Right renal pelvis (tissue), 4 donors: ENCODE results near the gene LRRC18. TPM values are rescaled to one million over a fixed set of nuclear protein-coding genes. Genes with fewer than 3 reads are reported as not detected.

Experiments used
- DNase-seq, 4 donors: peaks; one replicate each; pipeline ENCODE4 v3.0.0-alpha.2; 2013; ENCODE audit warnings: low read depth in 4 of 4, low spot score in 3 of 4, missing footprints in 1 of 4
- polyA plus RNA-seq, 4 donors: library from polyadenylated mRNA; unstranded; fragments of 120-200 nt; gene quantifications; one replicate each; pipeline ENCODE4 v1.2.1, GENCODE V29; 2013; ENCODE audit not compliant: insufficient read length in 4 of 4

Gene LRRC18
- polyA plus RNA-seq, 4 donors, result 0.10 to 0.18 (median 0.13) TPM; not detected in 1

GRCh38 chr10:48923748-48924147, 15.9 kb downstream of the LRRC18 start:
- no peak for DNase-seq

- no peak for DNase-seq
These were observed 26.0 kb downstream of the LRRC18 start for GRCh38 chr10:48913674-48914073.

GRCh38 chr10:48910548-48910947, 29.1 kb downstream of the LRRC18 start:
- DNase-seq, result no peak

- no peak for DNase-seq
These were observed 31.9 kb downstream of the LRRC18 start for GRCh38 chr10:48907730-48908129.

- DNase-seq, result no peak
These were observed 32.8 kb downstream of the LRRC18 start for GRCh38 chr10:48906841-48907240.

- no peak for DNase-seq
These were observed 34.3 kb downstream of the LRRC18 start for GRCh38 chr10:48905311-48905710.

GRCh38 chr10:48904861-48905260, 34.8 kb downstream of the LRRC18 start:
- DNase-seq, result no peak

- DNase-seq, result no peak
These were observed 36.5 kb downstream of the LRRC18 start for GRCh38 chr10:48903151-48903550.

GRCh38 chr10:48902096-48902495, 37.5 kb downstream of the LRRC18 start:
- DNase-seq, result no peak

GRCh38 chr10:48901319-48901718, 38.3 kb downstream of the LRRC18 start:
- DNase-seq, result no peak

- no peak for DNase-seq
These were observed 39.3 kb downstream of the LRRC18 start for GRCh38 chr10:48900371-48900801.

- DNase-seq, result no peak
These were observed 39.9 kb downstream of the LRRC18 start for GRCh38 chr10:48899781-48900180.

- no peak for DNase-seq
These were observed 41.2 kb downstream of the LRRC18 start for GRCh38 chr10:48898426-48898825.

- no peak for DNase-seq
These were observed 42.2 kb downstream of the LRRC18 start for GRCh38 chr10:48897441-48897790.

GRCh38 chr10:48896756-48897440, 42.7 kb downstream of the LRRC18 start:
- DNase-seq, result no peak

GRCh38 chr10:48895803-48896195, 43.8 kb downstream of the LRRC18 start:
- no peak for DNase-seq

GRCh38 chr10:48894911-48895802, 44.5 kb downstream of the LRRC18 start:
- no peak for DNase-seq

- no peak for DNase-seq
These were observed 48.5 kb downstream of the LRRC18 start for GRCh38 chr10:48890888-48891850.

- DNase-seq, result no peak
These were observed 51.7 kb downstream of the LRRC18 start for GRCh38 chr10:48887982-48888381.

GRCh38 chr10:48885376-48885775, 54.3 kb downstream of the LRRC18 start:
- DNase-seq, result no peak
